Tibial artery (tissue), 4 donors: Measurements from ENCODE around the gene STRN3.
"Not testable (repeated sequence)": the region's sequence is repeated elsewhere in the genome, so short reads cannot be mapped to it uniquely, and the experiment has no call there.

Experiments used
- DNase-seq, 2 donors: peaks; one replicate each; pipeline ENCODE4 v3.0.0-alpha.2; 2019
- H3K27ac ChIP-seq, 2 donors: fragments of 200-600 bp; sonication (generic) in 1 of 2; 1 replicate in 1 of 2; 2 replicates in 1 of 2; pipeline ENCODE4 v1.5.1; 2018 to 2019; ENCODE audit warnings: mild to moderate bottlenecking in 1 of 2
- H3K27me3 ChIP-seq, 2 donors: fragments of 200-600 bp; sonication (generic) in 1 of 2; one replicate each; pipeline versions ENCODE4 v1.5.1 to v1.6.0; 2016 to 2019
- H3K36me3 ChIP-seq, 3 donors: fragments of 200-600 bp; sonication (generic) in 2 of 3; one replicate each; pipeline ENCODE4 v1.5.1; 2016 to 2019; ENCODE audit warnings: mild to moderate bottlenecking in 2 of 3
- H3K4me1 ChIP-seq, 4 donors: fragments of 200-600 bp; sonication (generic) in 2 of 4; 1 replicate in 3 of 4; 2 replicates in 1 of 4; pipeline ENCODE4 v1.5.1; 2016 to 2019
- H3K4me3 ChIP-seq, 2 donors: fragments of 200-600 bp; sonication (generic) in 1 of 2; 1 replicate in 1 of 2; 2 replicates in 1 of 2; pipeline ENCODE4 v1.5.1; 2018 to 2019; ENCODE audit warnings: mild to moderate bottlenecking in 2 of 2
- H3K9me3 ChIP-seq, 3 donors: fragments of 200-600 bp; sonication (generic) in 1 of 3; one replicate each; pipeline ENCODE4 v1.5.1; 2016 to 2019
- CTCF ChIP-seq, 2 experiments: fragments of 200-600 bp in 1 of 2; fragments of 450-650 bp in 1 of 2; IDR thresholded peaks; one replicate each; pipeline ENCODE4 v1.5.1; 2017 to 2019; ENCODE audit warnings: antibody characterized with exemption in 2 of 2, mild to moderate bottlenecking in 1 of 2, moderate library complexity in 1 of 2
- intact Hi-C: fragments of 100-400 bp; cut with DNase I; formaldehyde crosslinking; loops from one replicate; pipeline ENCODE4 v1.15.0; 2023; ENCODE audit warnings: low total_unique reads

Gene STRN3

GRCh38 chr14:31026077-31026449 lies at the start of gene STRN3:
Gene STRN3, minus strand, starts transcription at chr14:31026379. Its CDS starts 194 bp downstream, at chr14:31026185.
- no peak for TF ChIP-seq CTCF (IDR thresholded peaks at IDR 0.05)
- intact Hi-C loops: no loop called here
- no peaks in the 10 kb centered on the region for H3K36me3 ChIP-seq

GRCh38 chr14:31075144-31075543 lies 49.0 kb upstream of the STRN3 start:
- H3K36me3 ChIP-seq: peaks cover 0 to 22% (median 0%) of the 10 kb centered on the region in 3 donors
- H3K27me3 ChIP-seq: no peaks in the 10 kb centered on the region
- H3K4me3 ChIP-seq: no peak overlapping the region
- no peak for DNase-seq
- no peaks in the 10 kb centered on the region for H3K9me3 ChIP-seq
- peaks cover 0 to 23% (median 2%) of the 10 kb centered on the region in 4 donors for H3K4me1 ChIP-seq
- intact Hi-C loops: no loop called here
- H3K27ac ChIP-seq: no peak overlapping the region
- no peak for TF ChIP-seq CTCF (IDR thresholded peaks at IDR 0.05)

More at GRCh38 chr14:31026077-31026449, at the start of gene STRN3:
- Histone ChIP-seq H3K9me3 (no peaks in the 10 kb centered on the region), H3K27me3 (no peaks in the 10 kb centered on the region), H3K27ac (peak within 1 kb of the TSS; percentile 99 to 100), H3K4me1 (peaks cover 0 to 27% (median 13%) of the 10 kb centered on the region in 4 donors), H3K4me3 (peak within 1 kb of the TSS; percentile 100)
- no peak for DNase-seq

GRCh38 chr14:31071151-31071550 lies 45.0 kb upstream of the STRN3 start:
- intact Hi-C loops: no loop called here
- TF ChIP-seq CTCF (IDR thresholded peaks at IDR 0.05): no peak
- H3K27ac ChIP-seq: no peak overlapping the region
- no peak overlapping the region for H3K4me3 ChIP-seq
- peaks cover 0 to 26% (median 0%) of the 10 kb centered on the region in 3 donors for H3K36me3 ChIP-seq
- H3K27me3 ChIP-seq: no peaks in the 10 kb centered on the region
- DNase-seq: no peak
- H3K4me1 ChIP-seq: no peaks in the 10 kb centered on the region
- H3K9me3 ChIP-seq: no peaks in the 10 kb centered on the region

GRCh38 chr14:31070431-31070830 lies 44.3 kb upstream of the STRN3 start:
- intact Hi-C loops: no loop called here
- no peak for TF ChIP-seq CTCF (IDR thresholded peaks at IDR 0.05)
- no peak overlapping the region for H3K27ac ChIP-seq

GRCh38 chr14:31069343-31069742 lies 43.2 kb upstream of the STRN3 start:
- intact Hi-C loops: no loop called here
- no peak for TF ChIP-seq CTCF (IDR thresholded peaks at IDR 0.05)
- DNase-seq: no peak

More at GRCh38 chr14:31070431-31070830, 44.3 kb upstream of the STRN3 start:
- H3K27me3 ChIP-seq: no peaks in the 10 kb centered on the region
- H3K4me1 ChIP-seq: no peaks in the 10 kb centered on the region
- H3K9me3 ChIP-seq: no peaks in the 10 kb centered on the region
- peaks cover 0 to 26% (median 0%) of the 10 kb centered on the region in 3 donors for H3K36me3 ChIP-seq
- H3K4me3 ChIP-seq: no peak overlapping the region
- no peak for DNase-seq

GRCh38 chr14:31068235-31068634 lies 42.1 kb upstream of the STRN3 start:
- H3K27me3 ChIP-seq: no peaks in the 10 kb centered on the region
- no peaks in the 10 kb centered on the region for H3K9me3 ChIP-seq
- peaks cover 0 to 14% (median 0%) of the 10 kb centered on the region in 3 donors for H3K36me3 ChIP-seq
- TF ChIP-seq CTCF (IDR thresholded peaks at IDR 0.05): no peak
- no peak overlapping the region for H3K4me3 ChIP-seq
- intact Hi-C loops: no loop called here
- DNase-seq: no peak
- H3K4me1 ChIP-seq: no peaks in the 10 kb centered on the region
- no peak overlapping the region for H3K27ac ChIP-seq

More at GRCh38 chr14:31069343-31069742, 43.2 kb upstream of the STRN3 start:
- Histone ChIP-seq H3K27me3 (no peaks in the 10 kb centered on the region), H3K36me3 (peaks cover 0 to 22% (median 0%) of the 10 kb centered on the region in 3 donors), H3K4me3 (no peak overlapping the region), H3K27ac (no peak overlapping the region), H3K9me3 (no peaks in the 10 kb centered on the region), H3K4me1 (no peaks in the 10 kb centered on the region)

GRCh38 chr14:31062908-31063307 lies 36.7 kb upstream of the STRN3 start:
- intact Hi-C loops, H3K4me3 ChIP-seq, H3K4me1 ChIP-seq: not testable (repeated sequence)

More at GRCh38 chr14:31062908-31063307, 36.7 kb upstream of the STRN3 start:
- H3K36me3 ChIP-seq, DNase-seq, H3K27ac ChIP-seq, H3K9me3 ChIP-seq, H3K27me3 ChIP-seq: not testable (repeated sequence)
